Liver (tissue), 9 donors: ENCODE results near the gene CCDC15. TPM values are rescaled to one million over a fixed set of nuclear protein-coding genes. Genes with fewer than 3 reads are reported as not detected.

ENCODE experiments used
- DNase-seq: peaks from one replicate; pipeline ENCODE4 v3.0.0-alpha.2; 2017; ENCODE audit warnings: low spot score
- H3K27ac ChIP-seq, 2 donors: one replicate each; pipeline ENCODE4 v1.7.0; 2013; ENCODE audit warnings: inconsistent platforms in 2 of 2, low read length in 2 of 2, control low read depth in 1 of 2, low read depth in 1 of 2, mild to moderate bottlenecking in 1 of 2
- H3K27me3 ChIP-seq, 4 donors: one replicate each; pipeline versions ENCODE4 v1.6.1 to v1.7.0; 2013; ENCODE audit warnings: low read length in 3 of 4, inconsistent platforms in 1 of 4, mild to moderate bottlenecking in 1 of 4, moderate library complexity in 1 of 4; ENCODE audit not compliant: control insufficient read depth in 4 of 4, insufficient read depth in 4 of 4
- H3K36me3 ChIP-seq, 4 donors: one replicate each; pipeline versions ENCODE4 v1.6.1 to v1.7.0; 2013; ENCODE audit warnings: low read length in 3 of 4, mild to moderate bottlenecking in 3 of 4, low read depth in 1 of 4, moderate library complexity in 1 of 4; ENCODE audit not compliant: control insufficient read depth in 4 of 4, insufficient read depth in 3 of 4
- H3K4me1 ChIP-seq, 4 donors: one replicate each; pipeline versions ENCODE4 v1.6.1 to v1.7.0; 2013; ENCODE audit warnings: low read length in 3 of 4, mild to moderate bottlenecking in 3 of 4, moderate library complexity in 1 of 4; ENCODE audit not compliant: control insufficient read depth in 4 of 4, insufficient read depth in 4 of 4
- H3K4me3 ChIP-seq, 3 donors: one replicate each; pipeline versions ENCODE4 v1.6.1 to v1.7.0; 2013; ENCODE audit warnings: low read length in 3 of 3, control low read depth in 1 of 3, low read depth in 1 of 3, mild to moderate bottlenecking in 1 of 3
- H3K9ac ChIP-seq, 2 donors: one replicate each; pipeline ENCODE4 v1.7.0; 2013; ENCODE audit warnings: low read length in 2 of 2, mild to moderate bottlenecking in 2 of 2, moderate library complexity in 2 of 2, control low read depth in 1 of 2, low read depth in 1 of 2
- H3K9me3 ChIP-seq, 4 donors: one replicate each; pipeline versions ENCODE4 v1.6.1 to v1.7.0; 2013; ENCODE audit warnings: low read length in 3 of 4; ENCODE audit not compliant: control insufficient read depth in 4 of 4
- EGR1 ChIP-seq, 2 donors: IDR thresholded peaks; 2 replicates each; pipeline ENCODE4 v1.6.1; 2016 to 2018; ENCODE audit warnings: antibody characterized with exemption in 2 of 2, low read depth in 2 of 2
- FOXA1 ChIP-seq: IDR thresholded peaks from 2 replicates; pipeline ENCODE4 v1.6.1; 2016; ENCODE audit warnings: antibody characterized with exemption
- FOXA2 ChIP-seq: IDR thresholded peaks from 2 replicates; pipeline ENCODE4 v1.6.1; 2016; ENCODE audit warnings: antibody characterized with exemption
- GABPA ChIP-seq, 2 donors: IDR thresholded peaks in 1 of 2; conservative IDR thresholded peaks in 1 of 2; 2 replicates each; pipeline ENCODE4 v1.6.1; 2016; ENCODE audit warnings: antibody characterized with exemption in 2 of 2, mild to moderate bottlenecking in 1 of 2, moderate library complexity in 1 of 2
- HNF4A ChIP-seq, 2 donors: conservative IDR thresholded peaks; 2 replicates each; pipeline ENCODE4 v1.6.1; 2016; ENCODE audit warnings: antibody characterized with exemption in 2 of 2, mild to moderate bottlenecking in 2 of 2
- HNF4G ChIP-seq: IDR thresholded peaks from 2 replicates; pipeline ENCODE4 v1.6.1; 2016; ENCODE audit warnings: antibody characterized with exemption
- JUND ChIP-seq, 2 donors: IDR thresholded peaks; 2 replicates each; pipeline ENCODE4 v1.6.1; 2016; ENCODE audit warnings: antibody characterized with exemption in 2 of 2
- NR2F2 ChIP-seq: IDR thresholded peaks from 2 replicates; pipeline ENCODE4 v1.6.1; 2016; ENCODE audit warnings: antibody characterized with exemption
- RAD21 ChIP-seq, 2 donors: IDR thresholded peaks; 2 replicates each; pipeline ENCODE4 v1.6.1; 2016; ENCODE audit warnings: antibody characterized with exemption in 2 of 2, mild to moderate bottlenecking in 2 of 2
- RXRA ChIP-seq, 2 donors: IDR thresholded peaks; 2 replicates each; pipeline ENCODE4 v1.6.1; 2017 to 2018; ENCODE audit warnings: antibody characterized with exemption in 2 of 2, mild to moderate bottlenecking in 1 of 2
- SP1 ChIP-seq: IDR thresholded peaks from 2 replicates; pipeline ENCODE4 v1.6.1; 2018; ENCODE audit warnings: antibody characterized with exemption, mild to moderate bottlenecking
- TAF1 ChIP-seq: conservative IDR thresholded peaks from 2 replicates; pipeline ENCODE4 v1.6.1; 2016; ENCODE audit warnings: antibody characterized with exemption, mild to moderate bottlenecking
- YY1 ChIP-seq: IDR thresholded peaks from 2 replicates; pipeline ENCODE4 v1.6.1; 2016; ENCODE audit warnings: antibody characterized with exemption, mild to moderate bottlenecking
- WGBS: extraction: QIAGEN DNeasy Blood & Tissue Kit; methylation state at CpG from one replicate; pipeline ENCODE4 v1.1.7; 2013; 5-methylcytosine and 5-hydroxymethylcytosine counted together
- polyA plus RNA-seq, 2 donors: library from polyadenylated mRNA; stranded (reverse) in 1 of 2; unstranded in 1 of 2; fragments of 200-250 nt in 1 of 2; fragments of >200 nt in 1 of 2; fragmentation: Nextera tagmentation in 1 of 2; extraction: Ambion mirVana in 1 of 2; gene quantifications; one replicate each; pipeline versions ENCODE4 v1.2.1 to v1.2.3, GENCODE V29; 2013 to 2015
- total RNA-seq, 2 donors: library from RNA; depleted of rRNA; stranded (reverse); fragments of >200 nt; gene quantifications; one replicate each; pipeline ENCODE4 v1.2.3, GENCODE V29; 2014
- TF ChIP-seq, protein P1 (sequence below): IDR thresholded peaks from 2 replicates; pipeline ENCODE4 v1.6.1; 2016; ENCODE audit warnings: antibody characterized with exemption, mild to moderate bottlenecking
- TF ChIP-seq, protein P2 (sequence below): IDR thresholded peaks from 2 replicates; pipeline ENCODE4 v1.6.1; 2016; ENCODE audit warnings: antibody characterized with exemption
- TF ChIP-seq, protein P3 (sequence below): IDR thresholded peaks from 2 replicates; pipeline ENCODE4 v1.6.1; 2016; ENCODE audit warnings: antibody characterized with exemption
- TF ChIP-seq, protein P4 (sequence below): fragments of 150-350 bp; IDR thresholded peaks from 2 replicates; pipeline ENCODE4 v1.5.1; 2017; ENCODE audit warnings: improper control_type of control experiment, low read depth, low read length; ENCODE audit not compliant: missing input control
- TF ChIP-seq, protein P5 (sequence below): IDR thresholded peaks from 2 replicates; pipeline ENCODE4 v1.6.1; 2016; ENCODE audit warnings: antibody characterized with exemption
- donor health status: healthy.
- donor health status: healthy.
- donor health status: healthy.
- donor health status: healthy.
- donor health status: healthy.

CCDC15 gene
- total and polyA plus RNA-seq, 4 donors, result 0.35 to 3.5 (median 0.88) TPM

DNA sequence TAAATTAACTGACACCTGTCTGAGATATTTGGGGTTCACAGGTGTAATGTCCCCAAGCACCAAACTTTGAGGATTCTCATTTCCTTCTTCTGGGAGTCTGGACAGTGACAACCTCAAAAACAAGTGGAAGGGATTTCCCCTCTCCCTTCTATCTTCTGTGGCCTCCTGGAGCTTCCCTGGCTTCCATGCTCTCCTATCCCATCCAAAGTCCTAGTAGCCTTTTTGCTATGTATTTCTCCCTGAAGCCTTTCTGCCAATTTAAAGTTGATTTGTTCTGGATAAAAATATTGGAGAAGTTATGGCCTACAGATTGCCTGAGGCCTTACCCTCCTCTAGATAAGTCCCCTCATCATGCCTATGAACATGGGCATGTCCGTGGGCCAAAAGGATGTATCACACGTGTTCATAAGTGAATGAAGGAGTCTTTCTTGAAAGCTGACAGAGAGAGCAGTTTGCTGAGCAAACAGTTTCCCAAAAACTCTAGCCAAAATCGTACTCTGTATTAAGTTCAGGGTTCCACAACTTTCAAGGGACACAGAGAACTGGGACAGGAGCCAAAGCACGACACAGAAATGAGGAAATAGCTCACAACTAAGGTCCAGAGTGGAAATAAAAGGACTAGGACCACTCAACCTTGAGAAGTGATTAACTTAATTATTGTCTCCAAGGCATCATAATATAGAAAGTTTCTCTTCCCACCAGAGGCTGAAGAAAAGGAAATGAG is 24.9 kb upstream of the CCDC15 start:
- Histone ChIP-seq H3K4me1 (peaks cover 3 to 30% (median 17%) of the 10 kb centered on the region in 4 donors), H3K9ac (no peak overlapping the region), H3K9me3 (no peaks in the 10 kb centered on the region), H3K27me3 (no peaks in the 10 kb centered on the region), H3K4me3 (no peak overlapping the region), H3K27ac (peak overlapping the region; percentile 38 to 77), H3K36me3 (no peaks in the 10 kb centered on the region)
- WGBS, result 14% methylated on average over 4 of the region's 4 CpGs
- peak; percentile 93 for TF ChIP-seq HNF4G
- TF ChIP-seq HNF4A (conservative IDR thresholded peaks at IDR 0.05), result peak; percentile 99
- TF ChIP-seq, protein P1, sequence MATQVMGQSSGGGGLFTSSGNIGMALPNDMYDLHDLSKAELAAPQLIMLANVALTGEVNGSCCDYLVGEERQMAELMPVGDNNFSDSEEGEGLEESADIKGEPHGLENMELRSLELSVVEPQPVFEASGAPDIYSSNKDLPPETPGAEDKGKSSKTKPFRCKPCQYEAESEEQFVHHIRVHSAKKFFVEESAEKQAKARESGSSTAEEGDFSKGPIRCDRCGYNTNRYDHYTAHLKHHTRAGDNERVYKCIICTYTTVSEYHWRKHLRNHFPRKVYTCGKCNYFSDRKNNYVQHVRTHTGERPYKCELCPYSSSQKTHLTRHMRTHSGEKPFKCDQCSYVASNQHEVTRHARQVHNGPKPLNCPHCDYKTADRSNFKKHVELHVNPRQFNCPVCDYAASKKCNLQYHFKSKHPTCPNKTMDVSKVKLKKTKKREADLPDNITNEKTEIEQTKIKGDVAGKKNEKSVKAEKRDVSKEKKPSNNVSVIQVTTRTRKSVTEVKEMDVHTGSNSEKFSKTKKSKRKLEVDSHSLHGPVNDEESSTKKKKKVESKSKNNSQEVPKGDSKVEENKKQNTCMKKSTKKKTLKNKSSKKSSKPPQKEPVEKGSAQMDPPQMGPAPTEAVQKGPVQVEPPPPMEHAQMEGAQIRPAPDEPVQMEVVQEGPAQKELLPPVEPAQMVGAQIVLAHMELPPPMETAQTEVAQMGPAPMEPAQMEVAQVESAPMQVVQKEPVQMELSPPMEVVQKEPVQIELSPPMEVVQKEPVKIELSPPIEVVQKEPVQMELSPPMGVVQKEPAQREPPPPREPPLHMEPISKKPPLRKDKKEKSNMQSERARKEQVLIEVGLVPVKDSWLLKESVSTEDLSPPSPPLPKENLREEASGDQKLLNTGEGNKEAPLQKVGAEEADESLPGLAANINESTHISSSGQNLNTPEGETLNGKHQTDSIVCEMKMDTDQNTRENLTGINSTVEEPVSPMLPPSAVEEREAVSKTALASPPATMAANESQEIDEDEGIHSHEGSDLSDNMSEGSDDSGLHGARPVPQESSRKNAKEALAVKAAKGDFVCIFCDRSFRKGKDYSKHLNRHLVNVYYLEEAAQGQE, result peak; percentile 33
- TF ChIP-seq JUND (IDR thresholded peaks at IDR 0.05), result peak; percentile 51 to 80
- peak in 1 of 2 donors; percentile 45 for TF ChIP-seq EGR1 (IDR thresholded peaks at IDR 0.05; ENCODE audit: low read depth in 2 of 2)
- no peak for TF ChIP-seq TAF1
- no peak for TF ChIP-seq FOXA1
- TF ChIP-seq, protein P2, sequence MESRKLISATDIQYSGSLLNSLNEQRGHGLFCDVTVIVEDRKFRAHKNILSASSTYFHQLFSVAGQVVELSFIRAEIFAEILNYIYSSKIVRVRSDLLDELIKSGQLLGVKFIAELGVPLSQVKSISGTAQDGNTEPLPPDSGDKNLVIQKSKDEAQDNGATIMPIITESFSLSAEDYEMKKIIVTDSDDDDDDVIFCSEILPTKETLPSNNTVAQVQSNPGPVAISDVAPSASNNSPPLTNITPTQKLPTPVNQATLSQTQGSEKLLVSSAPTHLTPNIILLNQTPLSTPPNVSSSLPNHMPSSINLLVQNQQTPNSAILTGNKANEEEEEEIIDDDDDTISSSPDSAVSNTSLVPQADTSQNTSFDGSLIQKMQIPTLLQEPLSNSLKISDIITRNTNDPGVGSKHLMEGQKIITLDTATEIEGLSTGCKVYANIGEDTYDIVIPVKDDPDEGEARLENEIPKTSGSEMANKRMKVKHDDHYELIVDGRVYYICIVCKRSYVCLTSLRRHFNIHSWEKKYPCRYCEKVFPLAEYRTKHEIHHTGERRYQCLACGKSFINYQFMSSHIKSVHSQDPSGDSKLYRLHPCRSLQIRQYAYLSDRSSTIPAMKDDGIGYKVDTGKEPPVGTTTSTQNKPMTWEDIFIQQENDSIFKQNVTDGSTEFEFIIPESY, result peak; percentile 63
- TF ChIP-seq, protein P3, sequence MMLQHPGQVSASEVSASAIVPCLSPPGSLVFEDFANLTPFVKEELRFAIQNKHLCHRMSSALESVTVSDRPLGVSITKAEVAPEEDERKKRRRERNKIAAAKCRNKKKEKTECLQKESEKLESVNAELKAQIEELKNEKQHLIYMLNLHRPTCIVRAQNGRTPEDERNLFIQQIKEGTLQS, result no peak
- peak; percentile 73 to 85 for TF ChIP-seq RXRA (IDR thresholded peaks at IDR 0.05)
- peak; percentile 50 for TF ChIP-seq FOXA2
- peak in 1 of 2 donors; percentile 59 for TF ChIP-seq GABPA (IDR thresholded peaks at IDR 0.05 in 1 of 2, conservative IDR thresholded peaks at IDR 0.05 in 1 of 2)
- TF ChIP-seq NR2F2, result no peak
- peak; percentile 95 for TF ChIP-seq SP1
- TF ChIP-seq YY1, result peak; percentile 45
- TF ChIP-seq, protein P4, sequence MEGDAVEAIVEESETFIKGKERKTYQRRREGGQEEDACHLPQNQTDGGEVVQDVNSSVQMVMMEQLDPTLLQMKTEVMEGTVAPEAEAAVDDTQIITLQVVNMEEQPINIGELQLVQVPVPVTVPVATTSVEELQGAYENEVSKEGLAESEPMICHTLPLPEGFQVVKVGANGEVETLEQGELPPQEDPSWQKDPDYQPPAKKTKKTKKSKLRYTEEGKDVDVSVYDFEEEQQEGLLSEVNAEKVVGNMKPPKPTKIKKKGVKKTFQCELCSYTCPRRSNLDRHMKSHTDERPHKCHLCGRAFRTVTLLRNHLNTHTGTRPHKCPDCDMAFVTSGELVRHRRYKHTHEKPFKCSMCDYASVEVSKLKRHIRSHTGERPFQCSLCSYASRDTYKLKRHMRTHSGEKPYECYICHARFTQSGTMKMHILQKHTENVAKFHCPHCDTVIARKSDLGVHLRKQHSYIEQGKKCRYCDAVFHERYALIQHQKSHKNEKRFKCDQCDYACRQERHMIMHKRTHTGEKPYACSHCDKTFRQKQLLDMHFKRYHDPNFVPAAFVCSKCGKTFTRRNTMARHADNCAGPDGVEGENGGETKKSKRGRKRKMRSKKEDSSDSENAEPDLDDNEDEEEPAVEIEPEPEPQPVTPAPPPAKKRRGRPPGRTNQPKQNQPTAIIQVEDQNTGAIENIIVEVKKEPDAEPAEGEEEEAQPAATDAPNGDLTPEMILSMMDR, result no peak
- TF ChIP-seq RAD21 (IDR thresholded peaks at IDR 0.05), result peak; percentile 43 to 48
- TF ChIP-seq, protein P5, sequence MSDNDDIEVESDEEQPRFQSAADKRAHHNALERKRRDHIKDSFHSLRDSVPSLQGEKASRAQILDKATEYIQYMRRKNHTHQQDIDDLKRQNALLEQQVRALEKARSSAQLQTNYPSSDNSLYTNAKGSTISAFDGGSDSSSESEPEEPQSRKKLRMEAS, result peak; percentile 67
- DNase-seq, result no peak
